DND-41 (cell line): Measurements from ENCODE around the gene HRG.
"Not testable (repeated sequence)": the region's sequence is repeated elsewhere in the genome, so short reads cannot be mapped to it uniquely, and the experiment has no call there.

ENCODE experiments used
- CTCF ChIP-seq: IDR thresholded peaks from 2 replicates; pipeline ENCODE4 v1.5.1; 2012; ENCODE audit warnings: borderline replicate concordance, low read length, moderate library complexity, mild to moderate bottlenecking; ENCODE audit not compliant: poor library complexity, severe bottlenecking; ENCODE audit errors: extremely low read depth
- EZH2 ChIP-seq: IDR thresholded peaks from 3 replicates; pipeline ENCODE4 v1.6.1; 2012; ENCODE audit warnings: borderline replicate concordance, low read depth, mild to moderate bottlenecking, moderate library complexity, low read length, inconsistent platforms; ENCODE audit not compliant: severe bottlenecking

DNA sequence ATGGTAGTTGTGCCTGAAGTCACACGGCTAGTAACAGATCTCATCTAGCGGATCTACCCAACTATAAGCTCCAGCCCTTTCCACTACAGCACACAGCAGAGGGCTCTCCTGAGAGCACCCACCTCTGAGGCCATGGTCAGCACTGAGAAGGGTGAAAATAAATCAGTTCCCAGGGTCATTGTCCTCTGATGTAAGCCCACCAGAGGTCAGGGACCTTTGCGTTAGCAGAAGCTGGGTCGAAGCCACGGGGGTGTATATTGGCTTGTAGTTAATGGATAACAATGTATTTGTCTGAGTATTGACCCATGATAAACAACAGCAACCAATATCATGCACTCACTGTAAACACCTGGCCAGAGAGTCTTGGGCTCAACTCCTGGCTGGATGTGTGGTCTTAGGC, 31.6 kb upstream of the HRG start:
- not testable (repeated sequence) for TF ChIP-seq CTCF, EZH2
